Neural progenitor cell (in vitro differentiated cells): ENCODE measurements around the gene OR6K2. TPM values are rescaled to one million over a fixed set of nuclear protein-coding genes. Genes with fewer than 3 reads are reported as not detected.
"Not testable (repeated sequence)": the region's sequence is repeated elsewhere in the genome, so short reads cannot be mapped to it uniquely, and the experiment has no call there.

Experiments used
- DNase-seq: peaks from one replicate; pipeline ENCODE4 v3.0.0-alpha.2; 2016; ENCODE audit warnings: low spot score
- H2AFZ ChIP-seq: fragments of 200-600 bp; sonication (generic); replicated peaks from 2 replicates; pipeline ENCODE4 v1.6.1; 2016; ENCODE audit warnings: antibody characterized with exemption
- H3F3A ChIP-seq: fragments of 200-600 bp; sonication (generic); 2 replicates; pipeline ENCODE4 v1.6.1; 2016; ENCODE audit warnings: antibody characterized with exemption, low read depth
- H3K27ac ChIP-seq: fragments of 200-600 bp; sonication (generic); 2 replicates; pipeline ENCODE4 v1.5.1; 2016; ENCODE audit warnings: mild to moderate bottlenecking
- H3K27me3 ChIP-seq: fragments of 200-600 bp; sonication (generic); 2 replicates; pipeline ENCODE4 v1.6.1; 2016; ENCODE audit warnings: mild to moderate bottlenecking, moderate library complexity
- H3K36me3 ChIP-seq: fragments of 200-600 bp; sonication (generic); 2 replicates; pipeline ENCODE4 v1.5.1; 2016
- H3K4me1 ChIP-seq: fragments of 200-600 bp; sonication (generic); 2 replicates; pipeline ENCODE4 v1.6.1; 2016; ENCODE audit warnings: mixed run types
- H3K4me2 ChIP-seq: fragments of 200-600 bp; sonication (generic); 2 replicates; pipeline ENCODE4 v1.6.1; 2016
- H3K4me3 ChIP-seq: fragments of 200-600 bp; sonication (generic); 2 replicates; pipeline ENCODE4 v1.5.1; 2016
- H3K79me2 ChIP-seq: fragments of 200-600 bp; sonication (generic); 2 replicates; pipeline ENCODE4 v1.6.1; 2016; ENCODE audit warnings: low read depth
- H3K9ac ChIP-seq: fragments of 200-600 bp; sonication (generic); 2 replicates; pipeline ENCODE4 v1.6.1; 2016
- H3K9me3 ChIP-seq: fragments of 200-600 bp; sonication (generic); 2 replicates; pipeline ENCODE4 v1.5.1; 2016; ENCODE audit warnings: low read depth
- H4K20me1 ChIP-seq: fragments of 200-600 bp; sonication (generic); 2 replicates; pipeline ENCODE4 v1.6.1; 2016; ENCODE audit warnings: low read depth
- H3K27ac Mint-ChIP-seq: 3 replicates; pipeline ENCODE4 v1.8.0; 2021; ENCODE audit warnings: mixed read lengths
- H3K27me3 Mint-ChIP-seq: 2 replicates; pipeline ENCODE4 v1.8.0; 2022; ENCODE audit warnings: low read depth, mild to moderate bottlenecking, inconsistent platforms, moderate library complexity, mixed read lengths; ENCODE audit not compliant: insufficient read depth
- H3K36me3 Mint-ChIP-seq: 3 replicates; pipeline ENCODE4 v1.8.0; 2021; ENCODE audit warnings: mixed read lengths
- H3K4me1 Mint-ChIP-seq: 3 replicates; pipeline ENCODE4 v1.8.0; 2021; ENCODE audit warnings: mixed read lengths
- H3K4me3 Mint-ChIP-seq: 3 replicates; pipeline ENCODE4 v1.8.0; 2021; ENCODE audit warnings: mild to moderate bottlenecking, moderate library complexity, mixed read lengths
- H3K9me3 Mint-ChIP-seq: 3 replicates; pipeline ENCODE4 v1.8.0; 2020; ENCODE audit warnings: mixed read lengths
- EZH2 ChIP-seq: fragments of 200-600 bp; sonication (generic); IDR thresholded peaks from 2 replicates; pipeline ENCODE4 v1.6.1; 2017; ENCODE audit warnings: antibody characterized with exemption, mild to moderate bottlenecking, moderate library complexity
- EZH2phosphoT487 ChIP-seq: fragments of 200-600 bp; sonication (generic); IDR thresholded peaks from 2 replicates; pipeline ENCODE4 v1.6.1; 2017; ENCODE audit warnings: antibody characterized with exemption
- total RNA-seq: library from RNA; depleted of rRNA; stranded (reverse); fragments of >200 nt; gene quantifications from 2 replicates; pipeline ENCODE4 v1.2.3, GENCODE V29; 2015; ENCODE audit warnings: low replicate concordance
- TF ChIP-seq, protein P1 (sequence below): fragments of 200-600 bp; sonication (generic); IDR thresholded peaks from 2 replicates; pipeline ENCODE4 v1.5.1; 2017; ENCODE audit warnings: antibody characterized with exemption, mild to moderate bottlenecking

Gene OR6K2
- total RNA-seq, 1 donor from 2014 or later, result not detected

DNA sequence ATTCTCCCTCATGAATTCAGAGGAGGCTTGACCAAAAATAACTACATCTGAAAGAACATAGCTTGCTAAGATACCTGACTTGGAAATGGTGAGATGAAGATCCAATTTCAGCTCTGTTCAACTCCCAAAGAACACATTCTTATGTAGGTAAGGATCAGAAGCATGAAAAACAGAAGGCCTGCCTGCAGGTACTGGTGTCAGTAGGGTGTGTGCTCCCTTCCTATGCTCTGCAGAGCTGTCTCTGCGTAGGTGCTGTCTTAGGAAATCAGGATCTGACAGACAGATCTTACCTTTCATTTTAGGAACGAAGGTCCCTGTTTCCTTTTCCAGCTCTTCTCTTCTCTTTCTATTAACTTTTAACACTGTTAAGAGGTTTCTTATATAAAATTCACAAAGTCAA is 5.6 kb upstream of the OR6K2 start:
- H3K27me3 Mint-ChIP-seq, result no peaks in the 10 kb centered on the region
- no peak overlapping the region for H2AFZ ChIP-seq
- no peak for TF ChIP-seq EZH2phosphoT487
- no peak for TF ChIP-seq EZH2
- TF ChIP-seq, protein P1, sequence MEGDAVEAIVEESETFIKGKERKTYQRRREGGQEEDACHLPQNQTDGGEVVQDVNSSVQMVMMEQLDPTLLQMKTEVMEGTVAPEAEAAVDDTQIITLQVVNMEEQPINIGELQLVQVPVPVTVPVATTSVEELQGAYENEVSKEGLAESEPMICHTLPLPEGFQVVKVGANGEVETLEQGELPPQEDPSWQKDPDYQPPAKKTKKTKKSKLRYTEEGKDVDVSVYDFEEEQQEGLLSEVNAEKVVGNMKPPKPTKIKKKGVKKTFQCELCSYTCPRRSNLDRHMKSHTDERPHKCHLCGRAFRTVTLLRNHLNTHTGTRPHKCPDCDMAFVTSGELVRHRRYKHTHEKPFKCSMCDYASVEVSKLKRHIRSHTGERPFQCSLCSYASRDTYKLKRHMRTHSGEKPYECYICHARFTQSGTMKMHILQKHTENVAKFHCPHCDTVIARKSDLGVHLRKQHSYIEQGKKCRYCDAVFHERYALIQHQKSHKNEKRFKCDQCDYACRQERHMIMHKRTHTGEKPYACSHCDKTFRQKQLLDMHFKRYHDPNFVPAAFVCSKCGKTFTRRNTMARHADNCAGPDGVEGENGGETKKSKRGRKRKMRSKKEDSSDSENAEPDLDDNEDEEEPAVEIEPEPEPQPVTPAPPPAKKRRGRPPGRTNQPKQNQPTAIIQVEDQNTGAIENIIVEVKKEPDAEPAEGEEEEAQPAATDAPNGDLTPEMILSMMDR, result no peak
- H3K79me2 ChIP-seq, result no peaks in the 10 kb centered on the region
- no peaks in the 10 kb centered on the region for H3K4me1 ChIP-seq
- no peaks in the 10 kb centered on the region for H3K9me3 ChIP-seq
- no peak overlapping the region for H3K27ac ChIP-seq
- H3K9me3 Mint-ChIP-seq, result no peaks in the 10 kb centered on the region
- no peaks in the 10 kb centered on the region for H3K27me3 ChIP-seq
- H3K4me1 Mint-ChIP-seq, result no peaks in the 10 kb centered on the region
- H3K4me3 ChIP-seq, result no peak overlapping the region
- no peaks in the 10 kb centered on the region for H3K36me3 ChIP-seq
- DNase-seq, result no peak
- no peak overlapping the region for H3K9ac ChIP-seq
- no peak overlapping the region for H3K4me3 Mint-ChIP-seq
- no peak overlapping the region for H3K4me2 ChIP-seq
- H4K20me1 ChIP-seq, result no peaks in the 10 kb centered on the region
- H3K36me3 Mint-ChIP-seq, result no peaks in the 10 kb centered on the region
- H3F3A ChIP-seq, result no peaks in the 10 kb centered on the region
- no peak overlapping the region for H3K27ac Mint-ChIP-seq

DNA sequence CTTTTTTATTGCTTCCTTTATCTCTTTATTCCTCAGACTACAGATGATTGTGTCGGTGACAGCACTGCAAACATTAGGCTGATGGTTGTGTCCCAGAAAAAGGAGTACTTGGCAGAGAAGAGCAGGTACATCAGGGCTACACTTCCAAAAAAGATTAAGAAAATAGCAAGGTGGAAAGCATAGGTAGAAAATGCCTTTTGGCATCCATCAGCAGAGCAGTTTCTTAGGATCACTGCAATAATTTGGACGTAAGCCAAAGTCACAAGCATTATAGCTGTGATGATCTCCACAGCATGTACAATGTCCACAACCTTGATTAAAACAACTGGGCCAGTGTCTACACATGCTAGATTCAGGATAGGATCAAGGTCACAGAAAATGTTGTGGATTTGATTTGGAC is 5.9 kb downstream of the OR6K2 start:
- TF ChIP-seq, protein P1, result no peak
- no peak for TF ChIP-seq EZH2
- no peak for TF ChIP-seq EZH2phosphoT487

GRCh38 chr1:158692356-158692755 is 8.1 kb downstream of the OR6K2 start:
- Histone ChIP-seq H3K9me3 (no peaks in the 10 kb centered on the region), H3K4me2 (no peak overlapping the region), H3K79me2 (no peaks in the 10 kb centered on the region), H2AFZ (no peak overlapping the region), H3K27ac (no peak overlapping the region), H3K36me3 (no peaks in the 10 kb centered on the region), H3F3A (no peaks in the 10 kb centered on the region), H3K9ac (no peak overlapping the region), H3K27me3 (no peaks in the 10 kb centered on the region), H3K4me3 (no peak overlapping the region), H4K20me1 (no peaks in the 10 kb centered on the region), H3K4me1 (no peaks in the 10 kb centered on the region)
- no peak for DNase-seq
- TF ChIP-seq EZH2phosphoT487 (no peak), EZH2 (no peak)
- TF ChIP-seq, protein P1, result no peak
- Mint-ChIP-seq H3K4me3 (no peak overlapping the region), H3K36me3 (no peaks in the 10 kb centered on the region), H3K27ac (no peak overlapping the region), H3K9me3 (no peaks in the 10 kb centered on the region), H3K4me1 (no peaks in the 10 kb centered on the region), H3K27me3 (peaks cover 8% of the 10 kb centered on the region)

More for the DNA sequence above, 5.9 kb downstream of the OR6K2 start:
- Mint-ChIP-seq H3K4me3 (no peak overlapping the region), H3K9me3 (no peaks in the 10 kb centered on the region), H3K27me3 (peaks cover 5% of the 10 kb centered on the region), H3K27ac (no peak overlapping the region), H3K36me3 (no peaks in the 10 kb centered on the region), H3K4me1 (no peaks in the 10 kb centered on the region)
- Histone ChIP-seq H3K4me1 (no peaks in the 10 kb centered on the region), H3K9ac (no peak overlapping the region), H3F3A (no peaks in the 10 kb centered on the region), H2AFZ (no peak overlapping the region), H3K27me3 (no peaks in the 10 kb centered on the region), H3K4me3 (no peak overlapping the region), H4K20me1 (no peaks in the 10 kb centered on the region), H3K36me3 (no peaks in the 10 kb centered on the region), H3K4me2 (no peak overlapping the region), H3K27ac (no peak overlapping the region), H3K9me3 (no peaks in the 10 kb centered on the region), H3K79me2 (no peaks in the 10 kb centered on the region)
- no peak for DNase-seq

DNA sequence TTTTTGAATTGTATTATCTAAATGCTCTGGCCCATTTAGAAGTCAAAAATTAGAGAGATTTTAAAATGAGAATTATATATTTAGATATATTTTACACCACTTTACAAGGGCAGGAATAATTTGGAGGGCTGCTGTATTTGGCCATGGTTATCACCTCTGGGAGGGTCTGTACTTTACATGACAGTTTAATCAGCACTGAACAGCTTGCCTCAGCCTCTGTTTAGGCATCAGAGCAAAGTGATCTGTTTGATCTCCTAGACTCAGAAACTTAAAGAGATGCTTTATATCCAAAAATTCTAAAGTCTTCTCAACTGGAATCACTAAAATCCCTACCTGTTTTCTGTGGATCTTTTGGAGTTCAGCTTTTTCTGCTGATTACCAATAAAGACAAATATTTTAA is 8.5 kb downstream of the OR6K2 start:
- no peak overlapping the region for H3K4me3 ChIP-seq
- no peak for DNase-seq
- Mint-ChIP-seq H3K4me3 (no peak overlapping the region), H3K36me3 (no peaks in the 10 kb centered on the region), H3K27ac (no peak overlapping the region), H3K9me3 (no peaks in the 10 kb centered on the region), H3K27me3 (peaks cover 8% of the 10 kb centered on the region), H3K4me1 (no peaks in the 10 kb centered on the region)
- no peaks in the 10 kb centered on the region for H3K27me3 ChIP-seq
- H3K4me2 ChIP-seq, result no peak overlapping the region
- no peaks in the 10 kb centered on the region for H3K79me2 ChIP-seq
- no peak overlapping the region for H3K9ac ChIP-seq
- H3F3A ChIP-seq, result no peaks in the 10 kb centered on the region
- H2AFZ ChIP-seq, result no peak overlapping the region
- H3K36me3 ChIP-seq, result no peaks in the 10 kb centered on the region
- no peaks in the 10 kb centered on the region for H3K9me3 ChIP-seq
- no peak overlapping the region for H3K27ac ChIP-seq
- H3K4me1 ChIP-seq, result no peaks in the 10 kb centered on the region
- TF ChIP-seq EZH2phosphoT487 (no peak), EZH2 (no peak)
- TF ChIP-seq, protein P1, result no peak
- no peaks in the 10 kb centered on the region for H4K20me1 ChIP-seq

GRCh38 chr1:158691149-158691548 is 9.3 kb downstream of the OR6K2 start:
- H3K4me3 ChIP-seq, H2AFZ ChIP-seq, H3F3A ChIP-seq, H3K9me3 Mint-ChIP-seq, H3K27ac ChIP-seq, H3K4me1 ChIP-seq, H3K4me2 ChIP-seq, H3K79me2 ChIP-seq, H3K4me3 Mint-ChIP-seq, H3K27ac Mint-ChIP-seq, H3K27me3 Mint-ChIP-seq, H3K9me3 ChIP-seq, DNase-seq, H3K4me1 Mint-ChIP-seq, H3K36me3 ChIP-seq, H3K27me3 ChIP-seq, H3K9ac ChIP-seq, H4K20me1 ChIP-seq, H3K36me3 Mint-ChIP-seq: not testable (repeated sequence)
